Measurements from ENCODE around the gene POM121L2. TPM values are rescaled to one million over a fixed set of nuclear protein-coding genes. Genes with fewer than 3 reads are reported as not detected.

The POM121L2 gene
- total and polyA plus RNA-seq, 2 experiments from 2014 or later: not detected

- no peaks in the 10 kb centered on the region for H3K9me2 ChIP-seq (ENCODE audit: insufficient read depth)
- H3K9ac ChIP-seq: peak overlapping the region; percentile 38; the same call in 1 of the 2 replicates
- no peak for DNase-seq
- H3K27ac ChIP-seq: no peak overlapping the region
- no peaks in the 10 kb centered on the region for H3K36me3 ChIP-seq (ENCODE audit: low read depth)
- H3F3A ChIP-seq (ENCODE audit: insufficient read depth): peaks cover 7% of the 10 kb centered on the region; the same call in 1 of the 2 replicates
- TF ChIP-seq EZH2phosphoT487 (IDR thresholded peaks at IDR 0.05; ENCODE audit: insufficient read depth, low read depth) (no peak), EZH2 (IDR thresholded peaks at IDR 0.05; ENCODE audit: insufficient read depth, poor library complexity, severe bottlenecking) (no peak)
- no peaks in the 10 kb centered on the region for H3K9me3 ChIP-seq (ENCODE audit: low read depth)
- peaks cover 7% of the 10 kb centered on the region; the same call in 1 of the 2 replicates for H3K4me1 ChIP-seq (ENCODE audit: insufficient read depth)
- no peaks in the 10 kb centered on the region for H4K20me1 ChIP-seq (ENCODE audit: insufficient read depth)
- H2AFZ ChIP-seq: peak overlapping the region; percentile 81
- 1 to 3% methylated on average over 9 of the region's 9 CpGs for WGBS, 2 experiments (ENCODE audit: low coverage in 1 of 2, low lambda C conversion rate in 2 of 2, missing lambda C conversion rate in 2 of 2)
- in situ Hi-C loops (cut with MboI): no loop called here
- H3K4me2 ChIP-seq (ENCODE audit: unreplicated experiment): peak overlapping the region; percentile 92
- H3K27me3 ChIP-seq (replicated peaks; ENCODE audit: insufficient read depth): peaks cover 37% of the 10 kb centered on the region
- peak overlapping the region; percentile 73 for H3K4me3 ChIP-seq
- H3K79me2 ChIP-seq (ENCODE audit: insufficient read depth): no peaks in the 10 kb centered on the region
Measured at GRCh38 chr6:27280540-27281000, 31.5 kb downstream of the POM121L2 start.

GRCh38 chr6:27280064-27280539 is 32.0 kb downstream of the POM121L2 start:
- H2AFZ ChIP-seq: peak overlapping the region; percentile 81
- in situ Hi-C loops (cut with MboI): no loop called here

GRCh38 chr6:27279513-27280063 is 32.5 kb downstream of the POM121L2 start:
- Histone ChIP-seq H3K4me2 (ENCODE audit: unreplicated experiment) (peak overlapping the region; percentile 92), H3K9me2 (ENCODE audit: insufficient read depth) (no peaks in the 10 kb centered on the region), H3K27ac (no peak overlapping the region), H2AFZ (peak overlapping the region; percentile 78), H3K36me3 (ENCODE audit: low read depth) (no peaks in the 10 kb centered on the region), H3K79me2 (ENCODE audit: insufficient read depth) (no peaks in the 10 kb centered on the region), H3K9ac (no peak overlapping the region), H3K4me3 (peak overlapping the region; percentile 73), H3K9me3 (ENCODE audit: low read depth) (no peaks in the 10 kb centered on the region), H4K20me1 (ENCODE audit: insufficient read depth) (no peaks in the 10 kb centered on the region), H3K4me1 (ENCODE audit: insufficient read depth) (peaks cover 7% of the 10 kb centered on the region; the same call in 1 of the 2 replicates), H3K27me3 (replicated peaks; ENCODE audit: insufficient read depth) (peaks cover 28% of the 10 kb centered on the region), H3F3A (ENCODE audit: insufficient read depth) (peaks cover 7% of the 10 kb centered on the region; the same call in 1 of the 2 replicates)
- no peak for DNase-seq
- in situ Hi-C loops (cut with MboI): no loop called here
- no peak for TF ChIP-seq EZH2 (IDR thresholded peaks at IDR 0.05; ENCODE audit: insufficient read depth, poor library complexity, severe bottlenecking)
- no peak for TF ChIP-seq EZH2phosphoT487 (IDR thresholded peaks at IDR 0.05; ENCODE audit: insufficient read depth, low read depth)
- 5% methylated on average over 24 of the region's 24 CpGs for WGBS, 2 experiments (ENCODE audit: low coverage in 1 of 2, low lambda C conversion rate in 2 of 2, missing lambda C conversion rate in 2 of 2)

More at GRCh38 chr6:27280064-27280539, 32.0 kb downstream of the POM121L2 start:
- TF ChIP-seq EZH2phosphoT487 (IDR thresholded peaks at IDR 0.05; ENCODE audit: insufficient read depth, low read depth) (no peak), EZH2 (IDR thresholded peaks at IDR 0.05; ENCODE audit: insufficient read depth, poor library complexity, severe bottlenecking) (no peak)
- peak overlapping the region; percentile 38; the same call in 1 of the 2 replicates for H3K9ac ChIP-seq
- 2 to 3% methylated on average over 17 of the region's 17 CpGs for WGBS, 2 experiments (ENCODE audit: low coverage in 1 of 2, low lambda C conversion rate in 2 of 2, missing lambda C conversion rate in 2 of 2)
- no peaks in the 10 kb centered on the region for H3K9me3 ChIP-seq (ENCODE audit: low read depth)
- H3K27ac ChIP-seq: no peak overlapping the region
- peaks cover 7% of the 10 kb centered on the region; the same call in 1 of the 2 replicates for H3F3A ChIP-seq (ENCODE audit: insufficient read depth)
- no peaks in the 10 kb centered on the region for H4K20me1 ChIP-seq (ENCODE audit: insufficient read depth)
- H3K9me2 ChIP-seq (ENCODE audit: insufficient read depth): no peaks in the 10 kb centered on the region
- H3K4me1 ChIP-seq (ENCODE audit: insufficient read depth): peaks cover 7% of the 10 kb centered on the region; the same call in 1 of the 2 replicates
- peaks cover 32% of the 10 kb centered on the region for H3K27me3 ChIP-seq (replicated peaks; ENCODE audit: insufficient read depth)
- peak overlapping the region; percentile 92 for H3K4me2 ChIP-seq (ENCODE audit: unreplicated experiment)
- H3K4me3 ChIP-seq: peak overlapping the region; percentile 73
- H3K79me2 ChIP-seq (ENCODE audit: insufficient read depth): no peaks in the 10 kb centered on the region
- DNase-seq: peak; percentile 53
- H3K36me3 ChIP-seq (ENCODE audit: low read depth): no peaks in the 10 kb centered on the region

GRCh38 chr6:27275025-27275956 is 36.8 kb downstream of the POM121L2 start:
- Histone ChIP-seq H3K9me3 (ENCODE audit: low read depth) (no peaks in the 10 kb centered on the region), H3K4me1 (ENCODE audit: insufficient read depth) (0 out of 2 replicates have a peak, but pooled peaks cover under 1% of the 10 kb centered on the region), H2AFZ (no peak overlapping the region), H3K27ac (no peak overlapping the region), H3K79me2 (ENCODE audit: insufficient read depth) (no peaks in the 10 kb centered on the region), H3K4me2 (ENCODE audit: unreplicated experiment) (no peak overlapping the region), H3K9ac (no peak overlapping the region), H3K36me3 (ENCODE audit: low read depth) (no peaks in the 10 kb centered on the region), H3F3A (ENCODE audit: insufficient read depth) (peaks cover 7% of the 10 kb centered on the region; the same call in 1 of the 2 replicates), H3K9me2 (ENCODE audit: insufficient read depth) (no peaks in the 10 kb centered on the region), H4K20me1 (ENCODE audit: insufficient read depth) (no peaks in the 10 kb centered on the region), H3K27me3 (replicated peaks; ENCODE audit: insufficient read depth) (peaks cover 15% of the 10 kb centered on the region; the same call in 1 of the 2 replicates), H3K4me3 (no peak overlapping the region)
- no peak for DNase-seq
- in situ Hi-C loops (cut with MboI): no loop called here
- 22 to 28% methylated on average over 31 to 36 of the region's 36 CpGs for WGBS, 2 experiments (ENCODE audit: low coverage in 1 of 2, low lambda C conversion rate in 2 of 2, missing lambda C conversion rate in 2 of 2)
- TF ChIP-seq EZH2phosphoT487 (IDR thresholded peaks at IDR 0.05; ENCODE audit: insufficient read depth, low read depth) (no peak), EZH2 (IDR thresholded peaks at IDR 0.05; ENCODE audit: insufficient read depth, poor library complexity, severe bottlenecking) (no peak)

Measured in GM23248 (cell line).